Activated CD4-positive, alpha-beta T cell treated with anti-CD3 and anti-CD28 coated beads, Interleukin-2, Interleukin-4, amounts not matched to agents 100 ng/mL and 50 ng/mL, durations not matched to agents 16 hours and 8 hours (primary cell): Measurements from ENCODE around the gene ADAMTS14.
"Not testable (repeated sequence)": the region's sequence is repeated elsewhere in the genome, so short reads cannot be mapped to it uniquely, and the experiment has no call there.

Experiments
- DNase-seq: peaks from one replicate; pipeline ENCODE4 v3.0.0-alpha.2; 2020; ENCODE audit warnings: low spot score

ADAMTS14 gene

GRCh38 chr10:70672165-70673042, at the start of gene ADAMTS14:
TSS of gene ADAMTS14 (plus strand) at chr10:70672506. CDS start at chr10:70672803, 297 bp downstream.
- DNase-seq, result no peak

- DNase-seq, result no peak
Measured at GRCh38 chr10:70622541-70622940, 49.8 kb upstream of the ADAMTS14 start.

DNA sequence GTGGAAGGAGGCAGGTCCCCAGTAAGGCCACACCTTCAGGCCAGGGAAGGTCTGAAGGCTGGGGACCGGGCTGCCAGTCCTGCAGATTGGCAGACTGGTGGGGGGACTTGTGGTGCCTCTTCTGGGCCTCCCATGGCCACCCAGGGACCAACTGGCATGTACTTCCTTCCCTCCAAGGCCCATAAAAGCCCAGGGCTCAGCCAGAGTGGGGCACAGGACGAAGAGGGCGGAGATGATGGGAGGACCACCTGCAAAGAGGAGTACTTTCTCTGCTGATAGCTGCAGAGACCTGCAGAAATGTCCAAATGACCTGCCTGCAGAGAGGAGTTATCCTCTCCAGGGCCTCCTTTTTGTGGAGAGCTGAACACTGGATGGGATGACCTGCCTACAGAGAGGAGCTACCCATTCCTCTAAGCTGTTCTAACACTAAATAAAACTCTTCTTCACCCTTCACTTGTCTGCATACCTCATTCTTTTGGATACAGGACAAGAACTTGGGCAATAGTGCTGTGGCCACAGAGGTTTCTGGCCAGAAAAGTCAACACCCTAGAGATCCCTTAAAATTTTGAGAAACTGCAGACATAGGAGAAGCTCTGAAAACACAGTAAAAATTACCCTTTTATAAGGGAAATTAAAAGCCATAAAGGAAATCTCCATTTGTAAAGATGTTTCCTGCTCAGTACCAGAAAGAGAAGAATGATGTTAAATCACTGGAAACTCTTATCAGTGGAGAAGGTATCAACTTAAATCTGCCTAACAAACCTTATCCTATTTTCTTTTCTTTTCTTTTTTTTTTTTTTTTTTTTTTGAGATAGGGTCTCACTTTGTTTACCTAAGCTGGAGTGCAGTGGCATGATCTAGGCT, 49.1 kb upstream of the ADAMTS14 start:
- DNase-seq, result no peak

DNA sequence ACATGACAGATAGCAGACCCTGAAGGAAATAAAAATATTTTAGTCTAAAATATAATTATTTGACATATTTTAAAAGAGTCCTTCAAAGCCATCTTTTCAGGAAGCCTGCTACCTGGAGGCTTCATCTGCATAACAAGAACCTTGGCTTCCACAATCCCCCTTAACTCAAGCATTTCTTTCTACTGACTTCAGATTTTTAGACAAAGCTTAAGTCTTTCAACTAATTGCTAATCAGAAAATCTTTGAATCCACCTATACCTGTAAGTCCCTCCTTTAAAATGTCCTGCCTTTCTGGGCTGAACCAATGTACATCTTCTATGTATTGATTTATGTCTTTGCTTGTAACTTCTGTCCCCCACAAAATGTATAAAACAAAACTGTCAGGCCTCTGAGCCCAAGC, 46.2 kb upstream of the ADAMTS14 start:
- DNase-seq, result no peak

GRCh38 chr10:70629338-70629737, 43.0 kb upstream of the ADAMTS14 start:
- no peak for DNase-seq

DNA sequence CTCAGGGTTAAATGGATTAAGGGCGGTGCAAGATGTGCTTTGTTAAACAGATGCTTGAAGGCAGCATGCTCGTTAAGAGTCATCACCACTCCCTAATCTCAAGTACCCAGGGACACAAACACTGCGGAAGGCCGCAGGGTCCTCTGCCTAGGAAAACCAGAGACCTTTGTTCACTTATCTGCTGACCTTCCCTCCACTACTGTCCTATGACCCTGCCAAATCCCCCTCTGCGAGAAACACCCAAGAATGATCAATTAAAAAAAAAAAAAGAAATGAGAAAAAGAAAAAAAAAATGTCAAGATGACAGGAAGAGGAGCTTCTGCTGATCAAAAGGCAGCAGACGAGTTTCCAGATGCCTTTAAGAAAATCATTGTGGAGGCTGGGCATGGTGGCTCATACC, 40.6 kb upstream of the ADAMTS14 start:
- not testable (repeated sequence) for DNase-seq

- DNase-seq, result no peak
Measured at GRCh38 chr10:70634011-70634410, 38.3 kb upstream of the ADAMTS14 start.

DNA sequence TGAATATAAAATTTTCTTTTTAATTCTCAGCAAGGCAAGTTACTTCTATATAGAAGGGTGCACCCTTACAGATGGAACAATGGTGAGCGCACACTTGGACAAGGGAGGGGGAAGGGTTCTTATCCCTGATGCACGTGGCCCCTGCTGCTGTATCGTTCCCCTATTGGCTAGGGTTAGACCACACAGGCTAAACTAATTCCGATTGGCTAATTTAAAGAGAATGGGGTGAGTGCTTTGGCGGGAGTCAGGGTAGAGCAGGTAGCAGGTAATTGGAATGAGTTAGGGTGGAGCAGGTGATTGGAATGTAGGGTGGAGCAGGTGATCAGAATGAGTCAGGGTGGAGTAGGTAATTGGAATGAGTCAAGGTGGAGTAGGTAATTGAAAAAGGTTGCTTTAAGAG, 37.8 kb upstream of the ADAMTS14 start:
- not testable (repeated sequence) for DNase-seq

DNA sequence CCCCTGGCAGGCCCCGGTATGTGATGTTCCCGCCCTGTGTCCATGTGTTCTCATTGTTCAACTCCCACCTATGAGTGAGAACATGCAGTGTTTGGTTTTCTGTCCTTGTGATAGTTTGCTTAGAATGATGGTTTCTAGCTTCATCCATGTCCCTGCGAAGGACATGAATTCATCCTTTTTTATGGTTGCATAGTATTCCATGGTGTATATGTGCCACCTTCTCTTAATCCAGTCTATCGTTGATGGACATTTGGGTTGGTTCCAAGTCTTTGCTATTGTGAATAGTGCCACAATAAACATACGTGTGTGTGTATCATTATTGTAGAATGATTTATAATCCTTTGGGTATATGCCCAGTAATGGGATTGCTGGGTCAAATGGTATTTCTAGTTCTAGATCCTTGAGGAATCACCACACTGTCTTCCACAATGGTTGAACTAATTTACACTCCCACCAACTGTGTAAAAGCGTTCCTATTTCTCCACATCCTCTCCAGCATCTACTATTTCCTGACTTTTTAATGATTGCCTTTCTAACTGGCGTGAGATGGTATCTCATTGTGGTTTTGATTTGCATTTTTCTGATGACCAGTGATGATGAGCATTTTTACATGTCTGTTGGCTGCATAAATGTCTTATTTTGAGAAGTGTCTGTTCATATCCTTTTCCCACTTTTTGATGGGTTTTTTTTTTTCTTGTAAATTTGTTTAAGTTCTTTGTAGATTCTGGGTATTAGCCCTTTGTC, 32.5 kb upstream of the ADAMTS14 start:
- DNase-seq, result not testable (repeated sequence)

GRCh38 chr10:70643272-70643671, 29.0 kb upstream of the ADAMTS14 start:
- not testable (repeated sequence) for DNase-seq

GRCh38 chr10:70644959-70645358, 27.3 kb upstream of the ADAMTS14 start:
- not testable (repeated sequence) for DNase-seq

- no peak for DNase-seq
Measured at GRCh38 chr10:70647086-70647485, 25.2 kb upstream of the ADAMTS14 start.

- no peak for DNase-seq
Measured at GRCh38 chr10:70648427-70648826, 23.9 kb upstream of the ADAMTS14 start.

DNA sequence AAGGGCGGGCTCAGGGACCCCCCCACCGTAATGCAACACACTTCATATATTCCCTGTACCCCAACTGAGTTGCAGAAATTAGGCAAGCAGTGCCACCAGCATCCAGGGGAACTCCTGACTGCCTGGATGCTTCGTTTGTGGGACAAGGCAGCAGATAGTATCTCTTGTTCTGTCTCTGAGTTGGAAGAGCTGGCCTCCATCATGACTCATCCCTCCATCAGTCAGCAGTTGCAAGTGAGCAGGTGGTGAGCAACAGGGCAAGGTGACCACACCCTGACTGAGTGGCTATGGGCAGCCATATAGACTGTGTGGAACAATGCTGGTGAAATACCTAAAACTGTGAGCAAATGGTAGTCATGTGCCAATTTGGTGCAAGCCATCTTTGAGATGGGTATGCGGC, 22.8 kb upstream of the ADAMTS14 start:
- peak; percentile 16 for DNase-seq

GRCh38 chr10:70650104-70650503, 22.2 kb upstream of the ADAMTS14 start:
- no peak for DNase-seq

GRCh38 chr10:70650718-70651117, 21.6 kb upstream of the ADAMTS14 start:
- no peak for DNase-seq

DNA sequence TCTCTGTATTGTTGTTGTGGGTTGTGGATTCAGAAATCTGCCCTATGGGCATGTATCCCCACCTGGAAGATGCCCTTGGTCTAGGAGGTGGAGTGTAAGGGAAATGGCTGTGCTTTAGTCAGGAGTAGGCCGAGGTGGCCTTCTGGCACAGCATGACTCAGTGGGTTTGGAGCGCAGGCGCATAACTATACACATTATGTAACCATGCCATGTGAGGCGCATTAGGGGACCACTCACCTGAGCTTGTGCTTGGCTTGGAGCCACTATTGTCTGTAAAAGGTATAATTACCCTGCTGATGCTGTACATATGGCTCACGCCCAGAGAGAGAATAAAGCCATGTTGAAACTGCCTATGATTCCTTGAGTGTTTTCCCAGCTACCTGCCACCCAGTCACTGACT, 20.6 kb upstream of the ADAMTS14 start:
- DNase-seq, result no peak

GRCh38 chr10:70652761-70653657, 19.3 kb upstream of the ADAMTS14 start:
- DNase-seq, result no peak

DNA sequence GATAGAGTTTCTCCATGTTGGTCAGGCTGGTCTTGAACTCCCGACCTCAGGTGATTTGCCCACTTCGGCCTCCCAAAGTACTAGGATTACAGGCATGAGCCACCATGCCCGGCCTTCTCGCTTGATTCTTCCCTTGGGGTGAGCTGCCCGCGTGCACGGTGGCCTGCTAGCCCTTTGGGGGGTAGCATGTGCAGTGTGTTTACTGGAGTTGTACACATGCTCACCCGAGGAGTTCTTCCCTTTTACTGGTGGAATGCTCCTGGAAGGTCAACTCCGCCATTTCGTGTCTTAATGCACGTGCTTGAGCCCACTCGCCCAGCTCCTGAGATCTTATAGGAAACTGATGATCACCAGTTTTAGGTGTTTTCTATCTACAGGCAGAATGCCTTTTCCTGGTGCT, 17.0 kb upstream of the ADAMTS14 start:
- no peak for DNase-seq

DNA sequence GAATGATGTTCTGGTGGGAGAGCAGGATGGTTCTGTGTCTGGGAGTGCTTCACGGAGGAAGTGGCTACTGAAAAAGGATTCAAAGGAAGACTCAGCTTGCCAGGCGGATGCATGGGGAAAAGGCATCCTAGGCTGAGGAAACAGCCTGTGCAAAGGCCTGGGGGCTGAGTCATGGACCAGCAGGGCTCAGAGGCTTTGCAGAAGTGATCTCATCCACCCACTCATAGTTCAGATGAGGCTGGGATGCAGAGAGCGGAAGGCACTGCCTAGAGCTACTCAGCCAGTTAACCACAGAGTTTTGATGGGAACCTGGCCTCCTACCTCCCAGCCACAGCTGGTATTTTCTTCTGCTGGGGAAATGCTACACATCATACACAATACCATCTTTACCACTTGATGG, 15.8 kb upstream of the ADAMTS14 start:
- peak; percentile 82 for DNase-seq

DNA sequence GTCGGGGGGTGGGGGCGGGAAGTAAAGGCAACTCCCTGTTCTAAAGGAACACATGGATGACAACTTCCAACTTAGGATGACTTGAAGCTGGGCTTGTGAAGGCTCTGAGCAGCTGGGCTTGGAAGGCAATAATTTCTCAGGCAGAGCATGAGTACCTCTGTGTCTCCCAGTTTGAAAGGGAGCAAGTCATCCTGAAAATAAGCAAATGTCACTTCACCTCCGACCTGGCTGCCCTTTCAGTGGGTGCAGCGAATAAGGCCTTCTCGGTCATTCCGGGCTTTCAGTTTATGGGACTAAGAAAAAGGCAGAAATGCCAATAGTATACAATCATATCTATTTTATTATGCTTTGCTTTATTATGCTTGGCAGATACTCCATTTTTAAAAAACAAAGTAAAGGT, 15.3 kb upstream of the ADAMTS14 start:
- DNase-seq, result no peak
